Activated CD4-positive, CD25-positive, alpha-beta regulatory T cell treated with anti-CD3 and anti-CD28 coated beads, Interleukin-2, amount 50 U/mL, for 24 hours (primary cell): ENCODE data around the gene AATK.

Experiments
- ATAC-seq, 2 donors: fragments of 150-1000 bp; cut with Tn5 transposase; one replicate each; pipeline ENCODE4 v1.10.0; 2021; ENCODE audit warnings: mild to moderate bottlenecking in 1 of 2, moderate library complexity in 1 of 2

The AATK gene

GRCh38 chr17:81125573-81126081 lies 40.4 kb downstream of the AATK start:
- no peak for ATAC-seq

DNA sequence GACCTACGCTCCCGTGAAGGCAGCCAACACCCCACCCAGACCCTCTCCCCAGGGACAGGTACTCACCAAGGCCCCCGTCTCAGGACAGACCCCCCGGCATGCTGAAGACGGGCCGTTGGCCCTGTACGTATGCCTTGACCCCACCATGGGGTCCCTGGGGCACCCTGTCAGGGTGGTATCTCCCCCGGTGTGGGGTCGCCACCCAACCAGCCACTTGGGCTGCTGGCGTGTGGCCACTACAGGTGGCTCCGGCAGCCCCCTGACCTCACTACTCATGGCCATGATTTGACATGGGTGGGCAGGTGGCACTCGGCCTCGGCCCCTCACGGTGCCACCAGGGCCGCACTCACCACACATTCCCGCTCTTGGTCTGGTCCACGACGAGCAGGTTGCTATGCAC lies 41.6 kb downstream of the AATK start:
- no peak for ATAC-seq

DNA sequence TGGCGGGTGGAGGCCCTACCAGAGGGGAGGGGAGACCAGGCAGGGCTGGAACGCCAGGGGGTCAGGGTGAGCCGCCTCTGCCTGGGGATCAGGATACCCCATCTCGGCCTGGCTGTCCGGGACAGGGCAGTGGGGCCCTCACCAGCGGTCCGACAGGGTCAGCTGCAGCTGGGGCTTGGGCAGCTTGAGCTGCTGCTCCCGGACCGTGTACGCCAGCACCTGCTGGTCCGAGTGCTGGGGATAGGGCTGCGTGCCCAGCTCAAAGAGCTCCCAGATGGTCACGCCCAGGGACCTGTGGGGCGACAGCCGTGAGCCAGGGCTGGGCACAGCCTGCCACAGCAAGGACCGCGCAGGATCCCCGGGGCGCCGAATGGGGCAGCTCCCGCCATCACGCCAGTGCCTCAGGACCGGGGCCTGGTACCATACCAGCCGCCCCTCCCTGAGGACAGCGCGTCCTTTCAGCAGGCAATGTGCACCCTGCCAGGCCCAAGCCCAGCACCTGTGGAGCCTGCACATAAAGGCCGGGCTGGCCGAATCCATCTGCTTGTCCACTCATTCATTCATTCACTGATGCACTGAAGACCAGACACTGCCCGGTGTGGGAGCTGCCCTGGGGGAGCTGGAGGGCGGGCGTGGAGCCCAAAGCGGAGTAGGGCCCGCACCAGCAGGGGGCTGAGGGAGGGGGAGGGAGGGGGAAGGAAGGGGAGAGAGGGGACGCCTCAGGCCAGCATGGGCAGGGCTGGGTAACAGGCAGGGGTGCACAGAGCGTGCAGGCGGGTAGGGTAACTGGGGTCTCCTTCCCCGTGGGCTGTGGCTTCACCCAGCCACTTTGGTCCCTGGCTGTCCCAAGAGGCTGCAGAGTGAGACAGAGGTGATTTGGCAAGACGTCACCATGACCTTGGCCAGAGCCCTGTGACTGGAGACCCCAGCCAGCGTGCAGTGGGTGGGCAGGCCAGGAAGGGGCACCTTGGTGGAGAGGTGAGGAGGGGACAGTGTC lies 42.7 kb downstream of the AATK start:
- no peak for ATAC-seq

DNA sequence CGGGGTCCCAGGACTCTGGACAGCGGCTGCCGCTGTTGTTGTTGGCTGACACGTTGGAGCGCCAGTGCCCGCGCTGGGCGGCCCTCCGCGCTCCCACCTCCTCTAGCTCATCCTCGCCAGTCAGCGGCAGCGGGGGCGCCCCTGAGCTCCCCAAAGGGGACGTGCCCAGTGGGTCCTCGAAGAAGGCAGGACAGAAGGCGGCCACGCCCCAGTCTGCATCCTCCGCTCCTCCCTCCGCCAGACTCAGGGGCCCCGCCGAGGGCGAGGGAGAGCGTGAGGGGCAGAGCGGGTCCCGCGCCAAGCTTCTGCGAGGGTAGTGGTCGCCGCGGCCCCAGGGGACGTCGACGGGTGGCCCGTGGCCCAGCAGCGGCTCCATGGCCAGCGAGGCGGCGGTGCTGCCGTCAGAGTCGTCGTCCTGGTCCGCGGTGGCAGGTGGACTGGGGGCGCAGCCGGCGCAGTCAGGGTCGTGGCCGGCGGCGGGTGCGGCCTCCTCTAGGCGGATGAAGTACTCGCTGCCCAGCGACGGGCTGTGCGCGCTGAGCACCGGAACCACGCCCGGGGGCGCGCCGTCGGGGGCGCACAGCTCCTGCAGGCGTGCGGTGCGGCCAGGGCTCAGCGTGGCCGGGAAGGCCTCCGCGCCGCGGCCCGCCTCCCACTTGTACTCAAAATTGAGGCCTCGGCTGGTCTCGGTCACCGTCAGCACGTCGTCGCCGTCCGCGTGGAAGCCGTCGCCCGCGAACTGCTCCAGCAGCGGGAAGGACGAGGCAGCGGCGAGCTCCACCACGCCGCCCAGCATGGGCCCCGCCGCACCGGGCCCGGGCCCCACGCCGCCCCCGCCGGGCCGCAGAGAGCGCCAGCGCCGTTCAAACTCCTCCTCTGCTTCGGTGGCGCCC lies 43.9 kb downstream of the AATK start:
- no peak for ATAC-seq

GRCh38 chr17:81120695-81121621 lies 45.1 kb downstream of the AATK start:
- ATAC-seq, result no peak

DNA sequence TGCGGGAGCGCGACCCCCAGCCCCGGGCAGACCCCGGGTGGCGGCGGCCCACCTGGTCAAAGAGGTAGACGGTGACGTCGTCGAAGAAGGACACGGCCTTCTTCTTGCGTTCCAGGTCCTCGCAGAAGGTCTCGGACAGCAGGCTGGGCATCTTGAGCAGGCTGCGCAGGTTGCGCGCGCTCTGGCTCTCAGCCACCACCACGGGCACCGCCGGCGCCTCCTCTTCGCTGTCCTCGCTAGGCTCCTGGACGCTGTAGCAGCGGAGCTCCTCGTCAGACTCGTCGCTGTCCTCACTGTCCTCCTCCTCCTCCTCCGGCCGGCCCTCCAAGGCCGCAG lies 45.9 kb downstream of the AATK start:
- ATAC-seq, result no peak

- ATAC-seq, result peak; percentile 57 to 64
Measured at GRCh38 chr17:81119223-81120148, 46.5 kb downstream of the AATK start.

DNA sequence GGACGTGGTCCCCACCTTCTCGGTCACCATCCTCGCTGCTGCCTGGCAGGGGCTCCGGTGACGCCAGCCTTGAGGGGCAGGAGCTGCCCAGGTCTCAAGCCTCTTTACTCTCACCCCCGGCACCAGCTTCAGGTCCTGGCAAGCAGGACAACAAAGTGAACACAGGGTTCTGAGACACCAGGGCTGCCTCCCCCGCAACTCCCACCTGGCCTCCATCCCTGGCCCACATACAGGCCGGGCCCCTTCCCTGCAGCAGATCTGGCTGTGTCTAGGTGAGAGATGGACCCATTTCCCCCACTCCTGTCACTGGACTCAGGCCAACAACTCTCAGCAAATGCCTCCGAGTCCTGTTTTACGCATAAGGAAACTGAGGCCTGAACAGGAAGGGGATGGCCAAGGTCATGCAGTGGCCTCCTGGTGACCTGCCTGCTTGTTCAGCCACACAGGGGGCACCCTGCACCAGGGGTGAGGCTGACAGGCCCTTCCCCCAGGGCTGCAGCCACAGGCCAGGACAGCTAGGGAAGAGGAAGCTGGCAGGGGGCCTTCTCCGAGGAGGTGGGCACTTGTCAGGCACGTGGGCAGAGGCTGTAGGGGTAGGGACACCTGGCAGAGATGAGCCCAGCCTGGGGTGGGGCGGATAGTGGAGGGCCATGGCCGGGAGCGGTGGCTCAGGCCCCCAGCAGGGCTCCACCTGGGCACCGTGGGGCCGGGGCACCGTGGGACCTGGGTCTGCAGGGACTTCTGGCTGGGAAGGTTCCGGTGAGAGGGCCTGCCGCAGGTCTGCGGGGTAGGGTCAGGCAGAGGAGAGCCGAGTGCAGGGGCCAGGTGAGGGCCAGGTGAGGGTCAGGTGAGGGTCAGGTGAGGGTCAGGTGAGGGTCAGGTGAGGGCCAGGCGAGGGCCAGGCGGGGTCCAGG lies 47.5 kb downstream of the AATK start:
- no peak for ATAC-seq

DNA sequence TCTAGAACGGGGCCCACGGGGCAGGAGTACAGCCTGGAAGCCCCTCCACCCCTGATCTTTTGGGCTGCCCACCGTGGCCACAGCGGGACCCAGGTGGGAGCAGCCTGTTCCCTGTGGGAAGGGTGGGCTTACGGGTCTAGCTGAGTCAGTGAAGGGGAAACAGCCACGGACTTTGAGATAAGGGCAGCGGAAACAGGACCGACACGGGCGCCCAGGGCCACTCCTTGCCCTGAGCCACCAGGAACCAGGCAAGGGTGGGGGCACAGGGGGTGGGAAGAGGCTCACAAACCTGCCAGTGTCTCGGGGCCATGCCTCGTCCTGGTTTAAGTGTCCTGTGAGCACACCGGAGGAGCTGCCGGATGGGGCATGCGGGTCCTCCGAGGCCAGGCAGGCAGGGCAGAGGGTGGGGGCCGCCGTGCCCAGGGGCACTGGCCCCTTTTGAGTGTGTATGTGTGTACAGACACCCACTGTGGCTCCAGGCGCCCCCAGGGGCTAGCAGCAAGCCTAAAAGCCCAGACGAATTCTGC lies 48.3 kb downstream of the AATK start:
- ATAC-seq, result no peak

DNA sequence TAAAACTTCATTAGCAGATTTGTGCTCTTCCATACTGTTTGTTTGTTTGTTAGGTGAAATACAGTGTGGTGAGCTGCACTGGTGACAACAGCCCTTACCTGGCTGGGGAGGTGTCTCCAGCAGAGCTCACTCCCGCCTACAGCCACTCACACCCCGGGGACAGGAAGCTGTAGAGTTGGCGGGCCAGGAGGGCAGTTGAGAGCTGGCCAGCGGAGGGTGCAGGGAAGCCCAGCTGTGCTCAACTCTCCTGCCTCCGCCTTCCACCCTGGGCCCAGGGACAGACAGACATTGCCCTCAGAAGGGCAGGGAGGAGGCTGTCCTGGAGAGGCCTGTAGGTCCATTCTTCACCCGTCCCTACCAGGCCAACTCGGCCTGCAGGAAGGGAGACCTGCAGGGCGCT lies 49.3 kb downstream of the AATK start:
- no peak for ATAC-seq

DNA sequence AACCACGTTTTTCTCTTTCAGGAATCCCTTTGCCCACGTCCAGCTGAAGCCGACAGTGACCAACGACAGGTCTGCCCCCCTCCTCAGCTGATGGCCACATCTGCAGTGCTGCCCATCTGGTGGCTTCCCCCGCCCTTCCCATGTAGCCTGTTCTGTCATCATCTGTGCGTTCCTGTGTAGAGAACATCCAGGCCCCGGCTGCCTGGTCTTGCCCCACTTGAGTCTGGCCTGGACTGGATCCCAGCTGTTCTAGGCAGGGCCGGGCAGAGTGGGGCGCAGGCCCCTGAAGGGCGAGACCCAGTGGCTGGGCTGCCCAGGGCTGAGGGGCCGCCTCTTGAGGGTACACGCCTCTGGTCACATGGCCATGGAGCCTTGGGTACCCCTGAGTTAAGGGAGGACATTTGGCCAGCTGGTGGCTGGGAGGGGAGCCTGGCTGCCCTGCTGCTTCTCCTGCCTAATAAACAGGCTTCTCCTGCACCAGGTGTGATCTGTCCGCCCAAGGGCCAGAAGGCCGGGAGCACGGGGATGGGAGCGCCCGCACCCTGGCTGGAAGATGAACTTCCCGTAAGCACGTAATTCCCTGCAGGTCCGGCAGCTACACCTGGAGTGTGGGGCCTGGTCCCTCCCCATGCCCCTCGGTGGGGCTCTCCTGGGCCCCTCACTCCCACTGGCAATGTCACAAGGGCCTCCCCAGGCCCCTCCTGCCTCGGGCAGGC lies 50.1 kb downstream of the AATK start:
- no peak for ATAC-seq

GRCh38 chr17:81115219-81115618 lies 50.8 kb downstream of the AATK start:
- ATAC-seq, result no peak

GRCh38 chr17:81114351-81115093 lies 51.5 kb downstream of the AATK start:
- ATAC-seq, result no peak

- no peak for ATAC-seq
Measured at GRCh38 chr17:81113158-81113724, 52.8 kb downstream of the AATK start.

- no peak for ATAC-seq
Measured at GRCh38 chr17:81112450-81112849, 53.6 kb downstream of the AATK start.

DNA sequence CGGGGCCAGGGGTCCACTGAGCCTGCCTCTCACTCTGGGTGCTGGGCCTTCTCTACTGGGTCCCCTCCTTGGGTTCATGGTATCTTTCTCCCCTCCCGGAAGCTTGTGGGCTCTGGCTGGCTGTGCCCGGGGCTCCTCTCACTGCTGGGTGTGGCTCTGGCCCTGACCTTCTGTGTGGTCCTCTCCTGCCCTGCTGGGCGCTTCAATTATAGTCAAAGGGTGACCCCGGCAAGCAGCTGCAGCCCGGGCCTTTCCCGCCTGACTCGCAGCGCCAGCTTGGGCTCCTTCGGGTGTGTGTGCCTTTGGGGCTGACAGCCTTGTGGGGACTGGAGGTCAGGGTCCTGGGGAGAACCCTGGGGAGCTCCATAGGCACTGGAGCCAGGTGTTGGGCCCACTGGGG lies 55.0 kb downstream of the AATK start:
- no peak for ATAC-seq

GRCh38 chr17:81110488-81111040 lies 55.5 kb downstream of the AATK start:
- ATAC-seq, result no peak

GRCh38 chr17:81109957-81110356 lies 56.1 kb downstream of the AATK start:
- ATAC-seq, result no peak
